ENCODE data around the gene JAG1.

Gene JAG1

DNA sequence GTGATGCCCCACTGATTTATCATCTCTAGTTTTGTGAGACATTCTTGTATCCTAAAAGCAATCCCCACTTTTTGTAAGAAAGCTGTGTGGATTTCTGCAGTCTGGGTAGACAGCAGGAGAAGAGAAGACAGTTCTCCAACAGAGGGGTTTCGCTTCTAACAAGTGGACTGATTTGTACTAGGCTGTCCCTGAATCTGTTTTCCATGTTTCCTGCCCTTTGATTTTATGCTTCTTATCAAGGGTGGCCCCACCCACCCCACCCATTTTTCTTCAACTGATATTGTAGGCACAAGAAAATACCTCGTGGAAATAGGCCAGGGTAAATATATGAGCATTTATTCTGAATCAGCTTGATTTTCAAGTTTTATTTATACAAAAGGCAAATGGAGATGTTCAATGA lies 25.7 kb upstream of the JAG1 start:
- DNase-seq (ENCODE audit: low read depth, low spot score) = no peak

- no peak for DNase-seq (ENCODE audit: low read depth, low spot score)
Measured at GRCh38 chr20:10696650-10697049, 22.9 kb upstream of the JAG1 start.

GRCh38 chr20:10689385-10689784 lies 15.6 kb upstream of the JAG1 start:
- DNase-seq (ENCODE audit: low read depth, low spot score) = no peak

- no peak for DNase-seq (ENCODE audit: low read depth, low spot score)
Measured at GRCh38 chr20:10687895-10688294, 14.1 kb upstream of the JAG1 start.

GRCh38 chr20:10686356-10687133 lies 12.7 kb upstream of the JAG1 start:
- no peak for DNase-seq (ENCODE audit: low read depth, low spot score)

DNA sequence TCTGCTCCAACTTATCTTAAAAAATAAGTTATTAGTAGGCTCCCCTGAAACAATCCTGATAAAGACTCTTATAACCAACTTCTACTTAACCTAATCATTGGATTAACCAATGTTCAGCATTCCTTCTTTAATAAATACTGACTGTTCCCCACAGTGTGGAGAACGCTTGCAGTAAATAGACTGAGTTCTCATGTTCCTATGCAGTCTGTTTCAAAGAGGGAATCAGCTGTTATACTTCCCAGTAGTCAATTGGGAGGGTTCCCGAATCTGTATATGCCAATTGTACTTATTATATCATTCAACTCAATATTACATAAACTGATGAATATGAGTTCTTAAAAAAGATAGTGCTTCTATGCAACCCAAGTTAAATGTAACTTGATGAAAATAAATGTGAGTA lies 9.7 kb upstream of the JAG1 start:
- DNase-seq (ENCODE audit: low read depth, low spot score) = no peak

DNA sequence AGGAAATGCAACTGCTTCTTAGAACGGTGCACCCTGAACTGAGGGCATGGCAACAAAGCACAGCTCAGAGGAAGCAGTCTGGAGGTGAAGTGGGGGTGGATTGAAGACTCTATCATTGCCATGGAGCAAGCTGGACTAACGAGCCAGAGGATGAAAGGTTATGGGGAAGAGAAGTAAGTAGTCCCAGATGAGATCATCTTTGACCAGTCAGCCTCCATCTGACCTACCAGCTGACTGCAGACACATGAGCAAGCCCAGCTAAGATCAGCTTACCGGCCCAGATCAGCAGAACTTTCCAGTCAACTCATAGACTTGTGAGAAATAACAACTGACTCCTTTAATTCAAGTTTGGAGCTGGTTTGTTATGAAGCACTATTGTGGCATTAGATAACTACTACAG lies 9.1 kb upstream of the JAG1 start:
- no peak for DNase-seq (ENCODE audit: low read depth, low spot score)

DNA sequence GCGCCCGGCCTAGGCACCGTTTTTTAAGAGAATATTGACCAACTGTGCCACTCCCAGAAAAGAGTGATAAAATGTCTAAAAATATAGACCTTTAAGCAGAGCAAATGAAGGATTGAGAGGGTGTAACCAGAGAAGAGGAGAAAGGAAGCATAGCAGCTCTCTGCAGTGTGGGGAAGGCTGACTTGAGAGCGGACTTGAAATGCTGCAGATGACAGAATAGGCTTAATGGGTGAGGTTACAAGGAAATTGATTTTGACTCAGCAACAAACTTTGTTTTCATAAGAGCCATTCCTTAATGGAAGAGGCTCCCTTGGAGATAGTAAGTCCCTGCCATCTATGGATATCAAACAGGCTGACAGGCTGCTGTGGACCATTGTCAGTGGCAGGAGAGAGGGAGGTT lies 7.7 kb upstream of the JAG1 start:
- no peak for DNase-seq (ENCODE audit: low read depth, low spot score)

DNA sequence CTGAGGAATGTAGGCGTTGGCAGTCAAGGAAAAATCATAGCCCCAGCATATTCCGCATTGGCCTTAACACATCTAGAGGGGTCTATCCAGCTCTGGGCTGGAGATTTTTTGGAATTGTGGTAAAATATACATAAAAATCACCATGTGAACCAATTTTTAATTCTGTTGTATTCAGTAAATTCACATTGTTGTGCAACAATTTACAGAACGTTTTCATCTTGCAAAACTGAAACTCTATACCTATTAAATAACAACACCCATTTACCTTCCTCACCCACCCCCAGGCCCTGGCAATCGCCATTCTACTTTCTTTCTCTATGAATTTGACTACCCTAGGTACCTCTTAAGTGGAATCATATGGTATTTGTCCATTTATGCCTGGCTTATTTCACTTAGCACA lies 6.8 kb upstream of the JAG1 start:
- DNase-seq (ENCODE audit: low read depth, low spot score) = no peak

DNA sequence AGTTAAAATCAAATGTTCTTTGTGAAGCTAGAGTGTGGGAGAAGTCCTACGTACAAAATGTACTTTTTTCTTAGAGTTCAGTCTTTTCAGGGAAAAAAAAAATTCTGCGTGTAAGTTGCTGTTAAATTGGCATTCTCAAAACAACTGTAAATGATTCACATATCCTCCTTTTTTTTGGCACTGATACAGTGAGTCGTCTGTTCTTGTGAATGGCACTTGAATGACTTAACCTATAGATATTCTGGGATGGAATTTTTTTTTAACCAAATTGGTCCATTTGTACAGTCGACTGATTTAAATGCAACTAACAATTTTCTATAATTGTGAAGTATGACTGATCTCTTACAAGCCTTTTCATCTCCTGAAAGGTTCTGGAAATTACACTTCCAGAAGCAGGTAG lies 5.5 kb upstream of the JAG1 start:
- no peak for DNase-seq (ENCODE audit: low read depth, low spot score)

GRCh38 chr20:10676518-10676917 lies 2.7 kb upstream of the JAG1 start:
- no peak for DNase-seq (ENCODE audit: low read depth, low spot score)

GRCh38 chr20:10675450-10675848 lies 1.6 kb upstream of the JAG1 start:
- DNase-seq (ENCODE audit: low read depth, low spot score) = no peak

- DNase-seq (ENCODE audit: low read depth, low spot score) = no peak
Measured at GRCh38 chr20:10674684-10675449, 1.1 kb upstream of the JAG1 start.

GRCh38 chr20:10673176-10673841 lies 490 bp downstream of the JAG1 start:
- no peak for DNase-seq (ENCODE audit: low read depth, low spot score)

GRCh38 chr20:10672624-10673127 lies 1.1 kb downstream of the JAG1 start:
- DNase-seq (ENCODE audit: low read depth, low spot score) = no peak

- no peak for DNase-seq (ENCODE audit: low read depth, low spot score)
Measured at GRCh38 chr20:10671919-10672623, 1.7 kb downstream of the JAG1 start.

- no peak for DNase-seq (ENCODE audit: low read depth, low spot score)
Measured at GRCh38 chr20:10671221-10671918, 2.4 kb downstream of the JAG1 start.

GRCh38 chr20:10670501-10671220 lies 3.1 kb downstream of the JAG1 start:
- no peak for DNase-seq (ENCODE audit: low read depth, low spot score)

DNA sequence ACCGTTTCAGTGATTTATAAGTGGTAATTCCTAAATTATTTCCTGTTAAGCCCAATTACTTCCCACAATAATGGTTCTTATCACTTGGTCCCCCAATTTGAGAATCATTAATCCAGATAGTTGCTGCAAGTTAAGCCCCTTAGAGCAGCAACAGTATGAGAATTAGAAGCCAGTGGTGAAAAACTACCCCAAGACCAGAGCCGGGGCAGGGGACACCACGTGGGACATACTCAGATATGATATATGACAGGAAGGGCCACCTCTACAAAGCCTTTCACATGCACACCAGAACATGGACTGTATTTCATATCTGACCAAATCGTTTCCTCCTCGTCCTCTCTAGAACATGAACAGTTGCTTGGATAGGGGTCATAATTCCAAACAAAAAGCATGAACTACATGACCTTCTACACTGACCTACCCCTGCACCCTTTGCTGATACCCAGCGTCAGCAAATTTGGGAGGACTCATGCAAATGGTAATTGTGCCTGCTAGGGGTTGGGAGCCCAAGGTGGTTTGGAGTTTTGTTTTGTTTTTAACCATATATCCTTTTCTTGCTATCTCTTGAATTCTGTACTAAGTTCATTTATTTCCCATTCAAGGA lies 3.9 kb downstream of the JAG1 start:
- DNase-seq (ENCODE audit: low read depth, low spot score) = no peak
